Breast epithelium (tissue), 3 donors: ENCODE data around the gene SLC25A21.

ENCODE experiments used
- CTCF ChIP-seq, 3 donors: fragments of 450-650 bp; IDR thresholded peaks; one replicate each; pipeline ENCODE4 v1.5.1; 2016 to 2017; ENCODE audit warnings: antibody characterized with exemption in 3 of 3, mild to moderate bottlenecking in 3 of 3, moderate library complexity in 3 of 3
- POLR2A ChIP-seq: fragments of 450-650 bp; IDR thresholded peaks from one replicate; pipeline ENCODE4 v1.6.1; 2016; ENCODE audit warnings: antibody characterized with exemption, mild to moderate bottlenecking, moderate library complexity

- TF ChIP-seq CTCF (IDR thresholded peaks at IDR 0.05) = no peak
- TF ChIP-seq POLR2A = no peak
Measured at GRCh38 chr14:36723530-36723929, 448.9 kb downstream of the SLC25A21 start.
